PC-3 (cell line): Measurements from ENCODE around the gene TBC1D2. TPM values are rescaled to one million over a fixed set of nuclear protein-coding genes. Genes with fewer than 3 reads are reported as not detected.

Experiments
- ATAC-seq: fragments of 200-7000 bp; cut with Tn5 transposase; 2 replicates; pipeline ENCODE4 v1.9.1; 2020; ENCODE audit warnings: mild to moderate bottlenecking, moderate library complexity
- BruUV-seq: library from RNA; stranded (reverse); fragments of 400-500 nt; replicated peaks from 2 replicates; lab custom pipeline; 2021; lab: Mats Ljungman, UMichigan
- CTCF ChIA-PET: fragments of 300-600 bp; sonication (Branson Sonifier 250); formaldehyde crosslinking; loops from one replicate; lab custom pipeline; 2022; ENCODE audit warnings: antibody characterized with exemption; lab: Charles Lee
- POLR2A ChIA-PET: fragments of 300-600 bp; sonication (Branson Sonifier 250); formaldehyde crosslinking; loops from one replicate; lab custom pipeline; 2022; ENCODE audit warnings: antibody characterized with exemption; ENCODE audit not compliant: unreplicated experiment; lab: Charles Lee
- DNase-seq: peaks from one replicate; pipeline ENCODE4 v3.0.0-alpha.2; 2015
- H2AFZ ChIP-seq: fragments of 300-600 bp; sonication (generic); 2 replicates; pipeline ENCODE4 v1.6.0; 2016; ENCODE audit warnings: antibody characterized with exemption, low read length
- H3F3A ChIP-seq: fragments of 300-600 bp; sonication (generic); one replicate; pipeline ENCODE4 v1.6.0; 2017; ENCODE audit warnings: antibody characterized with exemption, low read length, control low read depth, mild to moderate bottlenecking; ENCODE audit not compliant: unreplicated experiment
- H3K27ac ChIP-seq: fragments of 300-600 bp; sonication (generic); 2 replicates; pipeline ENCODE4 v1.5.1; 2016; ENCODE audit warnings: mild to moderate bottlenecking, low read length
- H3K27me3 ChIP-seq: fragments of 300-600 bp; sonication (generic); 2 replicates; pipeline ENCODE4 v1.6.1; 2016; ENCODE audit warnings: low read length, mixed read lengths
- H3K36me3 ChIP-seq: fragments of 300-600 bp; sonication (generic); 2 replicates; pipeline ENCODE4 v1.6.1; 2016; ENCODE audit warnings: low read depth, mixed run types, low read length, mixed read lengths
- H3K4me1 ChIP-seq: fragments of 300-600 bp; sonication (generic); 2 replicates; pipeline ENCODE4 v1.5.1; 2016; ENCODE audit warnings: low read length; ENCODE audit not compliant: insufficient read depth
- H3K4me2 ChIP-seq: fragments of 300-600 bp; sonication (generic); 2 replicates; pipeline ENCODE4 v1.6.0; 2016; ENCODE audit warnings: low read length
- H3K4me3 ChIP-seq: fragments of 300-600 bp; sonication (generic); 2 replicates; pipeline ENCODE4 v1.5.1; 2016; ENCODE audit warnings: mild to moderate bottlenecking, low read length, mixed read lengths
- H3K79me2 ChIP-seq: fragments of 300-600 bp; sonication (generic); 2 replicates; pipeline ENCODE4 v1.6.1; 2017; ENCODE audit warnings: low read length, mixed read lengths
- H3K9ac ChIP-seq: fragments of 300-600 bp; sonication (generic); 2 replicates; pipeline ENCODE4 v1.6.0; 2016; ENCODE audit warnings: mild to moderate bottlenecking, low read length
- H3K9me2 ChIP-seq: fragments of 300-600 bp; sonication (generic); replicated peaks from 2 replicates; pipeline ENCODE4 v1.6.1; 2016; ENCODE audit warnings: mixed run types, low read length, mixed read lengths
- H3K9me3 ChIP-seq: fragments of 300-600 bp; sonication (generic); 2 replicates; pipeline ENCODE4 v1.6.1; 2016; ENCODE audit warnings: low read length, mixed read lengths
- H4K20me1 ChIP-seq: fragments of 300-600 bp; sonication (generic); 2 replicates; pipeline ENCODE4 v1.6.1; 2016; ENCODE audit warnings: low read length, mixed read lengths
- CTCF ChIP-seq: fragments of 300-600 bp; sonication (generic); conservative IDR thresholded peaks from 2 replicates; pipeline ENCODE4 v1.5.1; 2017; ENCODE audit warnings: antibody characterized with exemption, low read depth, mild to moderate bottlenecking, low read length
- EZH2 ChIP-seq: fragments of 300-600 bp; sonication (generic); IDR thresholded peaks from one replicate; pipeline ENCODE4 v1.6.1; 2017; ENCODE audit warnings: antibody characterized with exemption, mild to moderate bottlenecking, low read length; ENCODE audit not compliant: unreplicated experiment
- EZH2phosphoT487 ChIP-seq: fragments of 300-600 bp; sonication (generic); IDR thresholded peaks from 2 replicates; pipeline ENCODE4 v1.6.1; 2018; ENCODE audit warnings: mild to moderate bottlenecking, antibody characterized with exemption, low read length, borderline replicate concordance
- intact Hi-C: fragments of 100-400 bp; cut with micrococcal nuclease; formaldehyde crosslinking; loops from 2 replicates; pipeline ENCODE4 v1.9.0; 2023
- total RNA-seq: library from RNA; depleted of rRNA; stranded (reverse); fragments of >200 nt; gene quantifications from 2 replicates; pipeline ENCODE4 v1.2.3, GENCODE V29; 2014

The TBC1D2 gene
- total RNA-seq, 1 experiment from 2014 or later = 7.4 TPM

GRCh38 chr9:98211260-98211659 lies 44.2 kb downstream of the TBC1D2 start:
- CTCF ChIA-PET = no interaction called here
- no peak for ATAC-seq

GRCh38 chr9:98210435-98210834 lies 45.0 kb downstream of the TBC1D2 start:
- Histone ChIP-seq H3K27me3 (no peaks in the 10 kb centered on the region), H3K4me1 (no peaks in the 10 kb centered on the region), H3K27ac (no peak overlapping the region), H3K4me3 (no peak overlapping the region), H3K9me2 (no peaks in the 10 kb centered on the region), H4K20me1 (no peaks in the 10 kb centered on the region), H3K4me2 (no peak overlapping the region), H3K9me3 (no peaks in the 10 kb centered on the region), H3K79me2 (no peaks in the 10 kb centered on the region), H2AFZ (no peak overlapping the region), H3F3A (no peaks in the 10 kb centered on the region), H3K9ac (no peak overlapping the region), H3K36me3 (no peaks in the 10 kb centered on the region)
- CTCF ChIA-PET = no interaction called here
- ATAC-seq (no peak), DNase-seq (no peak)
- POLR2A ChIA-PET = no interaction called here
- TF ChIP-seq EZH2 (no peak), CTCF (no peak), EZH2phosphoT487 (no peak)
- no TSS peak for BruUV-seq
- intact Hi-C loops = no loop called here

More at GRCh38 chr9:98211260-98211659, 44.2 kb downstream of the TBC1D2 start:
- Histone ChIP-seq H3K27me3 (no peaks in the 10 kb centered on the region), H3K36me3 (no peaks in the 10 kb centered on the region), H2AFZ (no peak overlapping the region), H3K9me3 (no peaks in the 10 kb centered on the region), H3K27ac (no peak overlapping the region), H3F3A (no peaks in the 10 kb centered on the region), H3K4me1 (no peaks in the 10 kb centered on the region), H3K4me3 (no peak overlapping the region), H3K4me2 (no peak overlapping the region), H3K9me2 (no peaks in the 10 kb centered on the region), H4K20me1 (no peaks in the 10 kb centered on the region), H3K9ac (no peak overlapping the region), H3K79me2 (no peaks in the 10 kb centered on the region)
- intact Hi-C loops = no loop called here
- TF ChIP-seq EZH2 (no peak), EZH2phosphoT487 (no peak), CTCF (no peak)
- BruUV-seq = no TSS peak
- no peak for DNase-seq
- POLR2A ChIA-PET = no interaction called here

- Histone ChIP-seq H4K20me1 (no peaks in the 10 kb centered on the region), H3F3A (no peaks in the 10 kb centered on the region), H3K36me3 (no peaks in the 10 kb centered on the region), H3K27me3 (no peaks in the 10 kb centered on the region), H3K4me2 (no peak overlapping the region), H3K9ac (no peak overlapping the region), H3K4me3 (no peak overlapping the region), H3K4me1 (no peaks in the 10 kb centered on the region), H3K27ac (no peak overlapping the region), H3K9me3 (no peaks in the 10 kb centered on the region), H3K9me2 (no peaks in the 10 kb centered on the region), H2AFZ (no peak overlapping the region), H3K79me2 (no peaks in the 10 kb centered on the region)
- ATAC-seq (no peak), DNase-seq (no peak)
- no TSS peak for BruUV-seq
- ChIA-PET CTCF (no interaction called here), POLR2A (no interaction called here)
- intact Hi-C loops = no loop called here
- TF ChIP-seq EZH2phosphoT487 (no peak), EZH2 (no peak), CTCF (no peak)
These were observed 45.9 kb downstream of the TBC1D2 start for GRCh38 chr9:98209530-98209929.
